Upper lobe of left lung (tissue), 4 donors: Measurements from ENCODE around the gene P2RY6.

Experiments used
- EP300 ChIP-seq, 4 donors: sonication (generic); formaldehyde crosslinking; IDR thresholded peaks; one replicate each; pipeline ENCODE4 v1.5.1; 2017; ENCODE audit warnings: antibody characterized with exemption in 4 of 4, control low read depth in 2 of 4
- POLR2A ChIP-seq, 4 donors: fragments of 450-650 bp; IDR thresholded peaks; one replicate each; pipeline ENCODE4 v1.5.1; 2016 to 2017; ENCODE audit warnings: antibody characterized with exemption in 4 of 4, mild to moderate bottlenecking in 2 of 4
- POLR2AphosphoS5 ChIP-seq, 2 donors: sonication (generic); formaldehyde crosslinking; IDR thresholded peaks; one replicate each; pipeline ENCODE4 v1.5.1; 2017; ENCODE audit warnings: antibody characterized with exemption in 2 of 2
- TF ChIP-seq, protein P1 (sequence below), 6 experiments: fragments of 450-650 bp in 4 of 6; fragments of 200-600 bp in 2 of 6; sonication (generic) in 2 of 6; IDR thresholded peaks; one replicate each; pipeline ENCODE4 v1.5.1; 2016 to 2019; ENCODE audit warnings: antibody characterized with exemption in 6 of 6

DNA sequence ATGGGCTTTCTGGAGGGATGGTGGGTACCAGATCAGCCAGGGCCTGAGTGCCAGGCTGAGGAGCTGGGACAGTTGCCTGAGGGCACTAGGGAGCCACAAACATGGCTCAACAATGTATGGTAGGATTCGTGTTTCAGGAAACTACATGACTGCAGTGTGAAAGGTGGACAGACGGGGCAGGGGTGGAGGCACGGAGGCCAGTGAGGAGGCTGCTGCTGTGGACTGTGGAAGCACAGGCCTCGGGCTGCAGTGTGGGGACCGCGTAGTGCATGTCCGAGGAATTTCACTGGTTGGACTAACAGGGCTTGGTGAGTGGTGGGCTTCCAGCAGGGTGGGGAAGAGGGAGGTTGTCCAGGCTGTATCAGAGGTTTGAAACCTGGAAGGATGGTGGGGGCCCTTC lies 46.3 kb upstream of the P2RY6 start:
- TF ChIP-seq, protein P1, sequence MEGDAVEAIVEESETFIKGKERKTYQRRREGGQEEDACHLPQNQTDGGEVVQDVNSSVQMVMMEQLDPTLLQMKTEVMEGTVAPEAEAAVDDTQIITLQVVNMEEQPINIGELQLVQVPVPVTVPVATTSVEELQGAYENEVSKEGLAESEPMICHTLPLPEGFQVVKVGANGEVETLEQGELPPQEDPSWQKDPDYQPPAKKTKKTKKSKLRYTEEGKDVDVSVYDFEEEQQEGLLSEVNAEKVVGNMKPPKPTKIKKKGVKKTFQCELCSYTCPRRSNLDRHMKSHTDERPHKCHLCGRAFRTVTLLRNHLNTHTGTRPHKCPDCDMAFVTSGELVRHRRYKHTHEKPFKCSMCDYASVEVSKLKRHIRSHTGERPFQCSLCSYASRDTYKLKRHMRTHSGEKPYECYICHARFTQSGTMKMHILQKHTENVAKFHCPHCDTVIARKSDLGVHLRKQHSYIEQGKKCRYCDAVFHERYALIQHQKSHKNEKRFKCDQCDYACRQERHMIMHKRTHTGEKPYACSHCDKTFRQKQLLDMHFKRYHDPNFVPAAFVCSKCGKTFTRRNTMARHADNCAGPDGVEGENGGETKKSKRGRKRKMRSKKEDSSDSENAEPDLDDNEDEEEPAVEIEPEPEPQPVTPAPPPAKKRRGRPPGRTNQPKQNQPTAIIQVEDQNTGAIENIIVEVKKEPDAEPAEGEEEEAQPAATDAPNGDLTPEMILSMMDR (IDR thresholded peaks at IDR 0.05): no peak
- no peak for TF ChIP-seq POLR2A (IDR thresholded peaks at IDR 0.05)
- no peak for TF ChIP-seq POLR2AphosphoS5 (IDR thresholded peaks at IDR 0.05)
- TF ChIP-seq EP300 (IDR thresholded peaks at IDR 0.05): no peak
